ENCODE results near the gene ANKS1B. TPM values are rescaled to one million over a fixed set of nuclear protein-coding genes. Genes with fewer than 3 reads are reported as not detected.

Gene ANKS1B
- total RNA-seq, 1 experiment from 2014 or later, result 0.54 TPM

GRCh38 chr12:98698603-98699463 is 1285.9 kb downstream of the ANKS1B start:
- no TSS peak for BruUV-seq (replicated peaks)
- ChIA-PET POLR2A (no interaction called here), RAD21 (ENCODE audit: low non-redundant PET in 1 of 2, low total read pairs in 2 of 2, uncharacterized antibody in 2 of 2, unreplicated experiment in 2 of 2) (no interaction called here), CTCF (interaction anchor here (0.7 to 2.1 kb wide), 3 partner anchors 15 to 300 kb away, joined by 3 to 13 read pairs (median 5); no protein-coding TSS in a partner anchor)
- no peaks in the 10 kb centered on the region for H4K20me1 ChIP-seq (ENCODE audit: insufficient read depth)
- no peak overlapping the region for H3K4me2 ChIP-seq (ENCODE audit: low read length)
- no peaks in the 10 kb centered on the region for H3K9me2 ChIP-seq (ENCODE audit: insufficient read depth)
- H3K36me3 ChIP-seq (ENCODE audit: control insufficient read depth in 1 of 2, insufficient read depth in 2 of 2, low read length in 2 of 2), result peaks cover 0 to 2% of the 10 kb centered on the region in 2 experiments; a peak in 1 of 4 replicates
- H3K4me3 ChIP-seq (replicated peaks in 1 of 2; ENCODE audit: low read depth in 1 of 2, low read length in 2 of 2), result no peak overlapping the region
- peak; percentile 98 for ATAC-seq
- H3K27me3 ChIP-seq (ENCODE audit: insufficient read depth, low read length), result no peaks in the 10 kb centered on the region
- no peak overlapping the region for H2AFZ ChIP-seq (ENCODE audit: low read depth, low read length, poor library complexity, severe bottlenecking)
- TF ChIP-seq RAD21 (IDR thresholded peaks at IDR 0.05; ENCODE audit: low read depth) (peak; percentile 60), EGR1 (IDR thresholded peaks at IDR 0.05; ENCODE audit: low read depth) (no peak), CTCF (IDR thresholded peaks at IDR 0.05 in 2 of 3, conservative IDR thresholded peaks at IDR 0.05 in 1 of 3; ENCODE audit: borderline replicate concordance in 1 of 3, insufficient read depth in 1 of 3, low read depth in 2 of 3, low read length in 2 of 3) (peak; percentile 50 to 75 (median 75); a peak in 5 of 6 replicates)
- intact Hi-C loops (cut with micrococcal nuclease), result loop anchor here (1.0 to 2.0 kb wide), 3 partner anchors 44 to 299 kb away; no protein-coding TSS in a partner anchor
- no peak overlapping the region for H3K27ac ChIP-seq (ENCODE audit: low read depth, low read length)
- no peaks in the 10 kb centered on the region for H3K4me1 ChIP-seq (ENCODE audit: control insufficient read depth in 1 of 2, insufficient read depth in 2 of 2, low read length in 2 of 2)
- H3K9me3 ChIP-seq (ENCODE audit: control insufficient read depth in 1 of 2, insufficient read depth in 1 of 2, low read depth in 1 of 2, low read length in 2 of 2), result no peaks in the 10 kb centered on the region
- H3K9ac ChIP-seq (ENCODE audit: low read length), result no peak overlapping the region
- H3K79me2 ChIP-seq (ENCODE audit: insufficient read depth, low read length), result no peaks in the 10 kb centered on the region
- peak; percentile 31 for DNase-seq (ENCODE audit: low read depth, low spot score)

- ChIA-PET RAD21 (ENCODE audit: low non-redundant PET in 1 of 2, low total read pairs in 2 of 2, uncharacterized antibody in 2 of 2, unreplicated experiment in 2 of 2) (no interaction called here), CTCF (no interaction called here), POLR2A (no interaction called here)
- no peak overlapping the region for H3K9ac ChIP-seq (ENCODE audit: low read length)
- H3K36me3 ChIP-seq (ENCODE audit: control insufficient read depth in 1 of 2, insufficient read depth in 2 of 2, low read length in 2 of 2), result peaks cover 0 to 2% of the 10 kb centered on the region in 2 experiments; a peak in 1 of 4 replicates
- H4K20me1 ChIP-seq (ENCODE audit: insufficient read depth), result no peaks in the 10 kb centered on the region
- H3K4me3 ChIP-seq (replicated peaks in 1 of 2; ENCODE audit: low read depth in 1 of 2, low read length in 2 of 2), result no peak overlapping the region
- intact Hi-C loops (cut with micrococcal nuclease), result no loop called here
- ATAC-seq (no peak), DNase-seq (ENCODE audit: low read depth, low spot score) (no peak)
- no peak overlapping the region for H3K27ac ChIP-seq (ENCODE audit: low read depth, low read length)
- H3K9me3 ChIP-seq (ENCODE audit: control insufficient read depth in 1 of 2, insufficient read depth in 1 of 2, low read depth in 1 of 2, low read length in 2 of 2), result no peaks in the 10 kb centered on the region
- TF ChIP-seq ELF1 (IDR thresholded peaks at IDR 0.05; ENCODE audit: borderline replicate concordance, low read depth) (no peak), TCF7L2 (IDR thresholded peaks at IDR 0.05; ENCODE audit: borderline replicate concordance, extremely low read depth, insufficient read depth, insufficient read length) (no peak), CEBPB (IDR thresholded peaks at IDR 0.05; ENCODE audit: low read depth) (no peak), ZFX (IDR thresholded peaks at IDR 0.05) (no peak), EGR1 (IDR thresholded peaks at IDR 0.05; ENCODE audit: low read depth) (no peak), MAX (IDR thresholded peaks at IDR 0.05) (no peak), REST (IDR thresholded peaks at IDR 0.05; ENCODE audit: low read depth) (no peak), YY1 (IDR thresholded peaks at IDR 0.05; ENCODE audit: extremely low read depth, insufficient replicate concordance, low read depth, low read length) (no peak), ATF3 (IDR thresholded peaks at IDR 0.05) (no peak), SP1 (IDR thresholded peaks at IDR 0.05; ENCODE audit: low read depth) (no peak)
- no TSS peak for BruUV-seq (replicated peaks)
- no peak overlapping the region for H2AFZ ChIP-seq (ENCODE audit: low read depth, low read length, poor library complexity, severe bottlenecking)
- H3K4me1 ChIP-seq (ENCODE audit: control insufficient read depth in 1 of 2, insufficient read depth in 2 of 2, low read length in 2 of 2), result no peaks in the 10 kb centered on the region
- H3K79me2 ChIP-seq (ENCODE audit: insufficient read depth, low read length), result no peaks in the 10 kb centered on the region
- H3K27me3 ChIP-seq (ENCODE audit: insufficient read depth, low read length), result no peaks in the 10 kb centered on the region
- H3K4me2 ChIP-seq (ENCODE audit: low read length), result no peak overlapping the region
- no peaks in the 10 kb centered on the region for H3K9me2 ChIP-seq (ENCODE audit: insufficient read depth)
These were observed 1287.5 kb downstream of the ANKS1B start for GRCh38 chr12:98697209-98697608.

Data from HCT116 (cell line).